ENCODE data around the gene CHD5. TPM values are rescaled to one million over a fixed set of nuclear protein-coding genes. Genes with fewer than 3 reads are reported as not detected.

CHD5 gene
- total RNA-seq, 4 donors from 2014 or later = 0.30 TPM; not detected in 3

GRCh38 chr1:6062670-6063069 lies 117.5 kb downstream of the CHD5 start:
- Histone ChIP-seq H3K27me3 (no peaks in the 10 kb centered on the region), H3K9me3 (no peaks in the 10 kb centered on the region), H3K4me3 (no peak overlapping the region), H3K27ac (no peak overlapping the region), H3K4me1 (no peaks in the 10 kb centered on the region), H3K36me3 (no peaks in the 10 kb centered on the region)
- WGBS, 2 donors = 90 to 95% methylated on average over 6 of the region's 6 CpGs
- DNase-seq (ENCODE audit: low spot score in 2 of 2) = no peak
- no peak for TF ChIP-seq EP300 (IDR thresholded peaks at IDR 0.05)
- no peak for TF ChIP-seq POLR2A (IDR thresholded peaks at IDR 0.05)
- no peak for TF ChIP-seq CTCF (IDR thresholded peaks at IDR 0.05)

- TF ChIP-seq CTCF (IDR thresholded peaks at IDR 0.05) (no peak), POLR2A (IDR thresholded peaks at IDR 0.05) (no peak), EP300 (IDR thresholded peaks at IDR 0.05) (no peak)
- WGBS, 2 donors = 85 to 92% methylated on average over 9 of the region's 9 CpGs
- H3K36me3 ChIP-seq = no peaks in the 10 kb centered on the region
- H3K4me1 ChIP-seq = no peaks in the 10 kb centered on the region
- H3K27ac ChIP-seq = no peak overlapping the region
- no peak for DNase-seq (ENCODE audit: low spot score in 2 of 2)
- H3K27me3 ChIP-seq = no peaks in the 10 kb centered on the region
- H3K9me3 ChIP-seq = no peaks in the 10 kb centered on the region
- no peak overlapping the region for H3K4me3 ChIP-seq
Observed at GRCh38 chr1:6059866-6060265, 120.3 kb downstream of the CHD5 start.

GRCh38 chr1:6057170-6057845 lies 122.8 kb downstream of the CHD5 start:
- no peak overlapping the region for H3K4me3 ChIP-seq
- H3K9me3 ChIP-seq = no peaks in the 10 kb centered on the region
- no peaks in the 10 kb centered on the region for H3K36me3 ChIP-seq
- WGBS, 2 donors = 79 to 91% methylated on average over 9 of the region's 9 CpGs
- TF ChIP-seq EP300 (IDR thresholded peaks at IDR 0.05) (no peak), CTCF (IDR thresholded peaks at IDR 0.05) (no peak), POLR2A (IDR thresholded peaks at IDR 0.05) (no peak)
- peaks cover 0 to 8% (median 0%) of the 10 kb centered on the region in 4 donors for H3K4me1 ChIP-seq
- no peak overlapping the region for H3K27ac ChIP-seq
- no peaks in the 10 kb centered on the region for H3K27me3 ChIP-seq
- DNase-seq (ENCODE audit: low spot score in 2 of 2) = no peak

- no peaks in the 10 kb centered on the region for H3K27me3 ChIP-seq
- H3K4me1 ChIP-seq = peaks cover 0 to 8% (median 0%) of the 10 kb centered on the region in 4 donors
- no peak overlapping the region for H3K27ac ChIP-seq
- 78 to 82% methylated on average over 8 of the region's 8 CpGs for WGBS, 2 donors
- no peak overlapping the region for H3K4me3 ChIP-seq
- TF ChIP-seq EP300 (IDR thresholded peaks at IDR 0.05) = no peak
- no peak for TF ChIP-seq POLR2A (IDR thresholded peaks at IDR 0.05)
- no peak for TF ChIP-seq CTCF (IDR thresholded peaks at IDR 0.05)
- H3K36me3 ChIP-seq = no peaks in the 10 kb centered on the region
- no peaks in the 10 kb centered on the region for H3K9me3 ChIP-seq
- DNase-seq (ENCODE audit: low spot score in 2 of 2) = no peak
Observed at GRCh38 chr1:6056572-6056948, 123.6 kb downstream of the CHD5 start.

GRCh38 chr1:6054596-6054995 lies 125.5 kb downstream of the CHD5 start:
- TF ChIP-seq CTCF (IDR thresholded peaks at IDR 0.05) (no peak), EP300 (IDR thresholded peaks at IDR 0.05) (no peak), POLR2A (IDR thresholded peaks at IDR 0.05) (no peak)
- Histone ChIP-seq H3K36me3 (no peaks in the 10 kb centered on the region), H3K27me3 (no peaks in the 10 kb centered on the region), H3K27ac (no peak overlapping the region), H3K4me3 (no peak overlapping the region), H3K9me3 (no peaks in the 10 kb centered on the region), H3K4me1 (peaks cover 0 to 8% (median 0%) of the 10 kb centered on the region in 4 donors)
- DNase-seq (ENCODE audit: low spot score in 2 of 2) = no peak
- 83 to 84% methylated on average over 6 of the region's 6 CpGs for WGBS, 2 donors

Data from tibial nerve (tissue), 4 donors.